ENCODE results near the gene BZW2. TPM values are rescaled to one million over a fixed set of nuclear protein-coding genes. Genes with fewer than 3 reads are reported as not detected.
A peak's percentile ranks its signal among the peaks of the same experiment; 100 is the strongest.

The BZW2 gene
- total and polyA plus RNA-seq, 2 of the 13 experiments (the other 11 are each of a cell fraction or from before 2014, with no cell fraction given), result 21.8 to 95.2 TPM

- TF ChIP-seq, protein P1, sequence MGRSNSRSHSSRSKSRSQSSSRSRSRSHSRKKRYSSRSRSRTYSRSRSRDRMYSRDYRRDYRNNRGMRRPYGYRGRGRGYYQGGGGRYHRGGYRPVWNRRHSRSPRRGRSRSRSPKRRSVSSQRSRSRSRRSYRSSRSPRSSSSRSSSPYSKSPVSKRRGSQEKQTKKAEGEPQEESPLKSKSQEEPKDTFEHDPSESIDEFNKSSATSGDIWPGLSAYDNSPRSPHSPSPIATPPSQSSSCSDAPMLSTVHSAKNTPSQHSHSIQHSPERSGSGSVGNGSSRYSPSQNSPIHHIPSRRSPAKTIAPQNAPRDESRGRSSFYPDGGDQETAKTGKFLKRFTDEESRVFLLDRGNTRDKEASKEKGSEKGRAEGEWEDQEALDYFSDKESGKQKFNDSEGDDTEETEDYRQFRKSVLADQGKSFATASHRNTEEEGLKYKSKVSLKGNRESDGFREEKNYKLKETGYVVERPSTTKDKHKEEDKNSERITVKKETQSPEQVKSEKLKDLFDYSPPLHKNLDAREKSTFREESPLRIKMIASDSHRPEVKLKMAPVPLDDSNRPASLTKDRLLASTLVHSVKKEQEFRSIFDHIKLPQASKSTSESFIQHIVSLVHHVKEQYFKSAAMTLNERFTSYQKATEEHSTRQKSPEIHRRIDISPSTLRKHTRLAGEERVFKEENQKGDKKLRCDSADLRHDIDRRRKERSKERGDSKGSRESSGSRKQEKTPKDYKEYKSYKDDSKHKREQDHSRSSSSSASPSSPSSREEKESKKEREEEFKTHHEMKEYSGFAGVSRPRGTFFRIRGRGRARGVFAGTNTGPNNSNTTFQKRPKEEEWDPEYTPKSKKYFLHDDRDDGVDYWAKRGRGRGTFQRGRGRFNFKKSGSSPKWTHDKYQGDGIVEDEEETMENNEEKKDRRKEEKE (IDR thresholded peaks at IDR 0.05), result no peak
- TF ChIP-seq U2AF1 (optimal IDR thresholded peaks at IDR 0.05; ENCODE audit: low read depth, low read length) (no peak), DRAP1 (CRISPR knock-in tag; IDR thresholded peaks at IDR 0.05) (no peak), SRSF9 (IDR thresholded peaks at IDR 0.05; ENCODE audit: borderline replicate concordance, insufficient read depth, low read depth, low read length, poor library complexity, severe bottlenecking) (no peak), ZNF451 (CRISPR knock-in tag; IDR thresholded peaks at IDR 0.05) (0 out of 2 replicates have a peak, but pooled peaks have one; percentile 30), HNRNPK (IDR thresholded peaks at IDR 0.05; ENCODE audit: low read depth, low read length, poor library complexity, severe bottlenecking) (no peak), GTF2F1 (IDR thresholded peaks at IDR 0.05; ENCODE audit: low read length) (no peak), MAF1 (CRISPR knock-in tag; IDR thresholded peaks at IDR 0.05; ENCODE audit: borderline replicate concordance) (no peak), BHLHE40 (IDR thresholded peaks at IDR 0.05; ENCODE audit: low read length) (no peak), ZNF652 (CRISPR knock-in tag; IDR thresholded peaks at IDR 0.05; ENCODE audit: borderline replicate concordance, low read depth) (no peak)
- TF ChIP-seq, protein P2, sequence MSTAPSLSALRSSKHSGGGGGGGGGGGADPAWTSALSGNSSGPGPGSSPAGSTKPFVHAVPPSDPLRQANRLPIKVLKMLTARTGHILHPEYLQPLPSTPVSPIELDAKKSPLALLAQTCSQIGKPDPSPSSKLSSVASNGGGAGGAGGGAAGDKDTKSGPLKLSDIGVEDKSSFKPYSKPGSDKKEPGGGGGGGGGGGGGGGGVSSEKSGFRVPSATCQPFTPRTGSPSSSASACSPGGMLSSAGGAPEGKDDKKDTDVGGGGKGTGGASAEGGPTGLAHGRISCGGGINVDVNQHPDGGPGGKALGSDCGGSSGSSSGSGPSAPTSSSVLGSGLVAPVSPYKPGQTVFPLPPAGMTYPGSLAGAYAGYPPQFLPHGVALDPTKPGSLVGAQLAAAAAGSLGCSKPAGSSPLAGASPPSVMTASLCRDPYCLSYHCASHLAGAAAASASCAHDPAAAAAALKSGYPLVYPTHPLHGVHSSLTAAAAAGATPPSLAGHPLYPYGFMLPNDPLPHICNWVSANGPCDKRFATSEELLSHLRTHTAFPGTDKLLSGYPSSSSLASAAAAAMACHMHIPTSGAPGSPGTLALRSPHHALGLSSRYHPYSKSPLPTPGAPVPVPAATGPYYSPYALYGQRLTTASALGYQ (CRISPR knock-in tag; IDR thresholded peaks at IDR 0.05), result 0 out of 2 replicates have a peak, but pooled peaks have one; percentile 24
- TF ChIP-seq, protein P3, sequence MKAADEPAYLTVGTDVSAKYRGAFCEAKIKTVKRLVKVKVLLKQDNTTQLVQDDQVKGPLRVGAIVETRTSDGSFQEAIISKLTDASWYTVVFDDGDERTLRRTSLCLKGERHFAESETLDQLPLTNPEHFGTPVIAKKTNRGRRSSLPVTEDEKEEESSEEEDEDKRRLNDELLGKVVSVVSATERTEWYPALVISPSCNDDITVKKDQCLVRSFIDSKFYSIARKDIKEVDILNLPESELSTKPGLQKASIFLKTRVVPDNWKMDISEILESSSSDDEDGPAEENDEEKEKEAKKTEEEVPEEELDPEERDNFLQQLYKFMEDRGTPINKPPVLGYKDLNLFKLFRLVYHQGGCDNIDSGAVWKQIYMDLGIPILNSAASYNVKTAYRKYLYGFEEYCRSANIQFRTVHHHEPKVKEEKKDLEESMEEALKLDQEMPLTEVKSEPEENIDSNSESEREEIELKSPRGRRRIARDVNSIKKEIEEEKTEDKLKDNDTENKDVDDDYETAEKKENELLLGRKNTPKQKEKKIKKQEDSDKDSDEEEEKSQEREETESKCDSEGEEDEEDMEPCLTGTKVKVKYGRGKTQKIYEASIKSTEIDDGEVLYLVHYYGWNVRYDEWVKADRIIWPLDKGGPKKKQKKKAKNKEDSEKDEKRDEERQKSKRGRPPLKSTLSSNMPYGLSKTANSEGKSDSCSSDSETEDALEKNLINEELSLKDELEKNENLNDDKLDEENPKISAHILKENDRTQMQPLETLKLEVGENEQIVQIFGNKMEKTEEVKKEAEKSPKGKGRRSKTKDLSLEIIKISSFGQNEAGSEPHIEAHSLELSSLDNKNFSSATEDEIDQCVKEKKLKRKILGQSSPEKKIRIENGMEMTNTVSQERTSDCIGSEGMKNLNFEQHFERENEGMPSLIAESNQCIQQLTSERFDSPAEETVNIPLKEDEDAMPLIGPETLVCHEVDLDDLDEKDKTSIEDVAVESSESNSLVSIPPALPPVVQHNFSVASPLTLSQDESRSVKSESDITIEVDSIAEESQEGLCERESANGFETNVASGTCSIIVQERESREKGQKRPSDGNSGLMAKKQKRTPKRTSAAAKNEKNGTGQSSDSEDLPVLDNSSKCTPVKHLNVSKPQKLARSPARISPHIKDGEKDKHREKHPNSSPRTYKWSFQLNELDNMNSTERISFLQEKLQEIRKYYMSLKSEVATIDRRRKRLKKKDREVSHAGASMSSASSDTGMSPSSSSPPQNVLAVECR (CRISPR knock-in tag; IDR thresholded peaks at IDR 0.05; ENCODE audit: borderline replicate concordance), result 0 out of 2 replicates have a peak, but pooled peaks have one; percentile 5
These were observed 1.1 kb upstream of the BZW2 start (continued) for GRCh38 chr7:16644636-16645592.
